Testis (tissue), 2 donors: ENCODE measurements around the gene LIG3.

ENCODE experiments used
- CTCF ChIP-seq, 3 experiments: fragments of 450-650 bp in 2 of 3; fragments of 200-600 bp in 1 of 3; sonication (generic) in 1 of 3; IDR thresholded peaks; one replicate each; pipeline ENCODE4 v1.5.1; 2016 to 2019; ENCODE audit warnings: antibody characterized with exemption in 3 of 3, mild to moderate bottlenecking in 2 of 3, moderate library complexity in 1 of 3
- POLR2A ChIP-seq: fragments of 450-650 bp; IDR thresholded peaks from one replicate; pipeline ENCODE4 v1.6.1; 2017; ENCODE audit warnings: antibody characterized with exemption, mild to moderate bottlenecking, moderate library complexity

- TF ChIP-seq CTCF (IDR thresholded peaks at IDR 0.05) (no peak), POLR2A (no peak)
These were observed 8.3 kb downstream of the LIG3 start for GRCh38 chr17:34988644-34989043.
